DOHH2 (cell line): ENCODE results near the gene CYP21A2.
"Not testable (repeated sequence)": the region's sequence is repeated elsewhere in the genome, so short reads cannot be mapped to it uniquely, and the experiment has no call there.

Source experiments
- EZH2phosphoT487 ChIP-seq: fragments of 200-600 bp; sonication (generic); IDR thresholded peaks from 2 replicates; pipeline ENCODE4 v1.6.1; 2017; ENCODE audit warnings: borderline replicate concordance, mild to moderate bottlenecking, antibody characterized with exemption, low read length, moderate library complexity, mixed read lengths
- TF ChIP-seq, protein P1 (sequence below): fragments of 200-600 bp; sonication (generic); IDR thresholded peaks from one replicate; pipeline ENCODE4 v1.5.1; 2014; ENCODE audit warnings: antibody characterized with exemption, mild to moderate bottlenecking, low read depth, low read length; ENCODE audit not compliant: poor library complexity, severe bottlenecking

DNA sequence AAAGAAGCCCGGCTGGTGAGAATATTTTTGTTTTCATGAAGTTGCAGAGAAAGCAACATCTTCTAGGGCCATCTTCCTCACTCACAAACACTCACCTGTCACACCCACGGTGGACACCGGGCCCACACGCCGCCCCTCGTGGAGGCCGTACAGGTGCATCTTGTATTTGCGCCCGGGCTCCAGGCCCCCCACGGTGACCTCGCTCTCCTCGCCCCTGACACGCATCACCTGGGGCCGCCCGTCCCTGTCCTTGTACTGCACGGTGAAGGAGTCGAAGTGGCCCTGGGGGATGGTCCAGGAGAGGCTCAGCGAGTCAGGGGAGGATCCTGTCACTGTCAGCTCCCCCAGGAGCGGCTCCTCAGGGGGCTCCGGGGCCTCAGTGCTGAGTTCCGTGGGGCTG lies 17.5 kb downstream of the CYP21A2 start:
- TF ChIP-seq, protein P1, sequence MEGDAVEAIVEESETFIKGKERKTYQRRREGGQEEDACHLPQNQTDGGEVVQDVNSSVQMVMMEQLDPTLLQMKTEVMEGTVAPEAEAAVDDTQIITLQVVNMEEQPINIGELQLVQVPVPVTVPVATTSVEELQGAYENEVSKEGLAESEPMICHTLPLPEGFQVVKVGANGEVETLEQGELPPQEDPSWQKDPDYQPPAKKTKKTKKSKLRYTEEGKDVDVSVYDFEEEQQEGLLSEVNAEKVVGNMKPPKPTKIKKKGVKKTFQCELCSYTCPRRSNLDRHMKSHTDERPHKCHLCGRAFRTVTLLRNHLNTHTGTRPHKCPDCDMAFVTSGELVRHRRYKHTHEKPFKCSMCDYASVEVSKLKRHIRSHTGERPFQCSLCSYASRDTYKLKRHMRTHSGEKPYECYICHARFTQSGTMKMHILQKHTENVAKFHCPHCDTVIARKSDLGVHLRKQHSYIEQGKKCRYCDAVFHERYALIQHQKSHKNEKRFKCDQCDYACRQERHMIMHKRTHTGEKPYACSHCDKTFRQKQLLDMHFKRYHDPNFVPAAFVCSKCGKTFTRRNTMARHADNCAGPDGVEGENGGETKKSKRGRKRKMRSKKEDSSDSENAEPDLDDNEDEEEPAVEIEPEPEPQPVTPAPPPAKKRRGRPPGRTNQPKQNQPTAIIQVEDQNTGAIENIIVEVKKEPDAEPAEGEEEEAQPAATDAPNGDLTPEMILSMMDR, result not testable (repeated sequence)
- not testable (repeated sequence) for TF ChIP-seq EZH2phosphoT487
